ENCODE results near the gene NUP210. TPM values are rescaled to one million over a fixed set of nuclear protein-coding genes. Genes with fewer than 3 reads are reported as not detected.

NUP210 gene
- total and polyA plus RNA-seq, 2 donors (not counting 3 experiments of a cell fraction or from before 2014, with no cell fraction given): 0.14 to 0.84 TPM

DNA sequence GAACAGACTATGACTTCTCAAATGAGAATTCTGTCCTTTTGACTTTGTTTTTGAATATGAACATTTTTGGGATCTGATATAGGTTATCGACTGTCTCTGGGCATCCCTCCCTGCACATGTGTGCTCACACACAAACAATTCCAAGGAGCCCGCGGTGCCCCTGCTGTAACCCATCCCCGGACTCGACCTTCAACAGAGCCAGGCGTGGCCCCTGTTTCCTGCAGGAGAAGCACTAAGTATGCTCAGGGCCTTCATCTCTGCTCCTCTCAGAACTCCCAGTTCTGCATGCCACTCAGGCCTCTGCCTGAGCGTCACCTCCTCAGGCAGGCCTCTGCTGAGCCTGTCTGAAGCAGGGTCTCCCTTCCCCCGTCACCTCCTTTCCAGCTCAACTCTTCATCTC, 57.6 kb downstream of the NUP210 start:
- Histone ChIP-seq H3K27ac (ENCODE audit: insufficient read depth, low read depth, low read length) (no peak overlapping the region), H3K4me1 (ENCODE audit: control insufficient read depth, extremely low read depth, insufficient read depth, low read length) (no peaks in the 10 kb centered on the region), H3K4me2 (ENCODE audit: insufficient read depth, low read length) (no peak overlapping the region), H3K9me3 (replicated peaks; ENCODE audit: control insufficient read depth, insufficient read depth, low read length) (no peaks in the 10 kb centered on the region), H2AFZ (ENCODE audit: low read depth, low read length) (no peak overlapping the region), H3K27me3 (ENCODE audit: control insufficient read depth in 2 of 2, insufficient read depth in 2 of 2, low read length in 2 of 2) (no peaks in the 10 kb centered on the region), H4K20me1 (replicated peaks; ENCODE audit: control insufficient read depth, extremely low read depth, insufficient read depth, low read length) (no peaks in the 10 kb centered on the region), H3K36me3 (ENCODE audit: control insufficient read depth in 2 of 2, extremely low read depth in 1 of 2, insufficient read depth in 2 of 2, low read length in 2 of 2) (no peaks in the 10 kb centered on the region), H3K4me3 (replicated peaks in 1 of 3; ENCODE audit: insufficient read depth in 1 of 3, low read depth in 1 of 3, low read length in 3 of 3) (no peak overlapping the region), H3K9me1 (replicated peaks; ENCODE audit: control insufficient read depth, extremely low read depth, insufficient read depth, low read length) (no peaks in the 10 kb centered on the region), H3K79me2 (ENCODE audit: control insufficient read depth, insufficient read depth, low read length) (no peaks in the 10 kb centered on the region), H3K9ac (replicated peaks; ENCODE audit: extremely low read depth, insufficient read depth, low read length) (no peak overlapping the region)
- BruUV-seq (replicated peaks): no TSS peak
- intact Hi-C loops (cut with micrococcal nuclease): no loop called here
- CTCF ChIA-PET: interaction anchor here (1.9 kb wide), 1 partner anchor 8 kb away, joined by 4 read pairs; no protein-coding TSS in a partner anchor
- no peak for TF ChIP-seq JUN (IDR thresholded peaks at IDR 0.05; ENCODE audit: borderline replicate concordance, insufficient read depth, insufficient read length, low read depth)
- TF ChIP-seq, protein P1, sequence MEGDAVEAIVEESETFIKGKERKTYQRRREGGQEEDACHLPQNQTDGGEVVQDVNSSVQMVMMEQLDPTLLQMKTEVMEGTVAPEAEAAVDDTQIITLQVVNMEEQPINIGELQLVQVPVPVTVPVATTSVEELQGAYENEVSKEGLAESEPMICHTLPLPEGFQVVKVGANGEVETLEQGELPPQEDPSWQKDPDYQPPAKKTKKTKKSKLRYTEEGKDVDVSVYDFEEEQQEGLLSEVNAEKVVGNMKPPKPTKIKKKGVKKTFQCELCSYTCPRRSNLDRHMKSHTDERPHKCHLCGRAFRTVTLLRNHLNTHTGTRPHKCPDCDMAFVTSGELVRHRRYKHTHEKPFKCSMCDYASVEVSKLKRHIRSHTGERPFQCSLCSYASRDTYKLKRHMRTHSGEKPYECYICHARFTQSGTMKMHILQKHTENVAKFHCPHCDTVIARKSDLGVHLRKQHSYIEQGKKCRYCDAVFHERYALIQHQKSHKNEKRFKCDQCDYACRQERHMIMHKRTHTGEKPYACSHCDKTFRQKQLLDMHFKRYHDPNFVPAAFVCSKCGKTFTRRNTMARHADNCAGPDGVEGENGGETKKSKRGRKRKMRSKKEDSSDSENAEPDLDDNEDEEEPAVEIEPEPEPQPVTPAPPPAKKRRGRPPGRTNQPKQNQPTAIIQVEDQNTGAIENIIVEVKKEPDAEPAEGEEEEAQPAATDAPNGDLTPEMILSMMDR (IDR thresholded peaks at IDR 0.05; ENCODE audit: extremely low read depth in 1 of 2, insufficient read depth in 1 of 2, low read depth in 1 of 2, low read length in 2 of 2): no peak
- TF ChIP-seq MYC (IDR thresholded peaks at IDR 0.05; ENCODE audit: low read depth, low read length): no peak
- no peak for TF ChIP-seq GATA2 (IDR thresholded peaks at IDR 0.05; ENCODE audit: insufficient read depth, insufficient read length, low read depth, low read length)
- no peak for TF ChIP-seq FOS (IDR thresholded peaks at IDR 0.05; ENCODE audit: borderline replicate concordance, insufficient read depth, low read length)
- TF ChIP-seq POLR2A (IDR thresholded peaks at IDR 0.05; ENCODE audit: low read depth, low read length): no peak
- no peak for TF ChIP-seq EZH2 (IDR thresholded peaks at IDR 0.05; ENCODE audit: borderline replicate concordance, low read depth, low read length, severe bottlenecking)
- TF ChIP-seq POLR2AphosphoS5 (IDR thresholded peaks at IDR 0.05; ENCODE audit: insufficient read depth, low read depth, low read length): no peak
- TF ChIP-seq, protein P2, sequence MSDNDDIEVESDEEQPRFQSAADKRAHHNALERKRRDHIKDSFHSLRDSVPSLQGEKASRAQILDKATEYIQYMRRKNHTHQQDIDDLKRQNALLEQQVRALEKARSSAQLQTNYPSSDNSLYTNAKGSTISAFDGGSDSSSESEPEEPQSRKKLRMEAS (IDR thresholded peaks at IDR 0.05; ENCODE audit: insufficient read depth, insufficient read length): no peak
- FAIRE-seq: no peak
- DNase-seq (ENCODE audit: low read depth, low spot score): no peak
- dilution Hi-C loops (cut with MboI; ENCODE audit: extremely low pct_ligation_motif_present, low sequenced_read_pairs): no loop called here
- POLR2A ChIA-PET: no interaction called here

All from endothelial cell of umbilical vein (primary cell).